Heart right ventricle (tissue), 16 donors: Measurements from ENCODE around the gene RMI2. TPM values are rescaled to one million over a fixed set of nuclear protein-coding genes. Genes with fewer than 3 reads are reported as not detected.

ENCODE experiments used
- ATAC-seq, 8 donors: fragments of 200-7000 bp; cut with Tn5 transposase; one replicate each; pipeline ENCODE4 v1.9.1; 2020; ENCODE audit warnings: mild to moderate bottlenecking in 8 of 8, moderate library complexity in 8 of 8, moderate number of reproducible peaks in 1 of 8
- DNase-seq, 2 donors: peaks; one replicate each; pipeline ENCODE4 v3.0.0-alpha.2; 2020
- H3K27ac ChIP-seq, 10 donors: fragments of 200-600 bp; sonication (generic) in 2 of 10; one replicate each; pipeline versions ENCODE4 v1.5.0 to v1.8.0; 2020 to 2022; ENCODE audit warnings: mild to moderate bottlenecking in 3 of 10
- H3K27me3 ChIP-seq, 7 donors: fragments of 200-600 bp; one replicate each; pipeline ENCODE4 v1.8.0; 2021 to 2022; ENCODE audit warnings: mild to moderate bottlenecking in 2 of 7
- H3K36me3 ChIP-seq, 9 donors: fragments of 200-600 bp; sonication (generic) in 1 of 9; one replicate each; pipeline versions ENCODE4 v1.5.0 to v1.8.0; 2020 to 2022; ENCODE audit warnings: mild to moderate bottlenecking in 2 of 9
- H3K4me1 ChIP-seq, 9 donors: fragments of 200-600 bp; sonication (generic) in 1 of 9; one replicate each; pipeline versions ENCODE4 v1.5.0 to v1.8.0; 2020 to 2022; ENCODE audit warnings: mild to moderate bottlenecking in 4 of 9
- H3K4me3 ChIP-seq, 10 donors: fragments of 200-600 bp; sonication (generic) in 2 of 10; one replicate each; pipeline versions ENCODE4 v1.5.0 to v1.8.0; 2020 to 2022; ENCODE audit warnings: mild to moderate bottlenecking in 7 of 10, moderate library complexity in 2 of 10
- H3K9me3 ChIP-seq, 11 donors: fragments of 200-600 bp in 10 of 11; sonication (generic) in 2 of 11; one replicate each; pipeline versions ENCODE4 v1.5.0 to v1.8.0; 2013 to 2022; ENCODE audit warnings: mild to moderate bottlenecking in 2 of 11, control low read depth in 1 of 11, moderate library complexity in 1 of 11
- WGBS, 2 donors: extraction: QIAGEN DNeasy Blood & Tissue Kit; methylation state at CpG; one replicate each; pipeline ENCODE4 v1.1.7; 2013; ENCODE audit warnings: inconsistent platforms in 1 of 2; 5-methylcytosine and 5-hydroxymethylcytosine counted together
- intact Hi-C, 10 donors: fragments of 100-400 bp; cut with DNase I; formaldehyde crosslinking; loops; one replicate each; pipeline versions ENCODE4 v1.11.1 to v1.14.2; 2022
- long read RNA-seq, 3 donors: library from polyadenylated mRNA; unstranded; transcript quantifications; one replicate each; pipeline ENCODE4 v2.0.0, GENCODE V29; 2020 to 2021
- polyA plus RNA-seq, 2 donors: library from polyadenylated mRNA; stranded (reverse); fragments of 200-250 nt; gene quantifications; one replicate each; pipeline ENCODE4 v1.2.3, GENCODE V29; 2013
- total RNA-seq, 10 donors: library from RNA; stranded (reverse); fragmentation: NEBNext Ultra II Directional in 3 of 10; extraction: Animal tissue kit (Norgen Biotek cat#: 25700) in 3 of 10; gene quantifications; one replicate each; pipeline versions ENCODE4 v1.2.1 to v1.2.4, GENCODE V29; 2021 to 2023
- TF ChIP-seq, protein P1 (sequence below), 9 donors: fragments of 200-600 bp; sonication (generic) in 2 of 9; IDR thresholded peaks; one replicate each; pipeline versions ENCODE4 v1.5.0 to v1.8.0; 2021 to 2022; ENCODE audit warnings: antibody characterized with exemption in 9 of 9, mild to moderate bottlenecking in 5 of 9, moderate library complexity in 1 of 9
- donor health status: Arrhythmogenic right ventricular cardiomyopathy.
- donor health status: ischemic (EF 13 %, LVEDD 7.1; RV severe dilation, severe dysfunction).
- donor health status: healthy with polysubstance abuse.
- donor health status: DM: no; HTN: yes; CAD: no.
- donor health status: DM: no; HTN: no; CAD: no.
- donor health status: ischemic (EF 25% LVEDD 6.9; RV normal size, moderate dysfunction).
- donor health status: ischemic (EF 25% LVEDD 5.7; RV mildly dilated, moderate dysfunction).
- donor health status: healthy.
- donor health status: DM: yes; HTN: yes; CAD: no.
- donor health status: Ischemic cardiomyopathy.
- donor health status: ischemic (EF 35%, LVEDD 5.7; RV mildly dilated, moderate dysfunction).
- donor health status: nonischemic (EF 11% LVEDD 7.7; RV severe dilation, severe dysfunction).
- donor health status: DM: yes; HTN: yes; CAD: no.
- donor health status: PGD.
- donor health status: ischemic (EF 29% LVEDD 5.4; RV normal size, mild dysfunction).
- donor health status: nonischemic (EF 23%, LVEDD 6.1; RV moderate dilation, normal function).

Gene RMI2
- total RNA-seq (1 to 10 TPM in 7 of 10 donors, under 1 TPM in 3; 0.22 to 3.8 (median 1.5) TPM), polyA plus RNA-seq (under 1 TPM; 0.22 to 0.78 TPM)
- long read RNA-seq, donor 1, partial matches to known transcripts: 0 of 2 reads
- long read RNA-seq, donor 1, other reads (novel, unspliced or antisense): 0 of 2 reads
- long read RNA-seq, donor 2: 0 reads
- long read RNA-seq, donor 3, partial matches to known transcripts: 0 of 1 reads
- long read RNA-seq, donor 3, other reads (novel, unspliced or antisense): 1 of 1 reads

- Histone ChIP-seq H3K9me3 (no peaks in the 10 kb centered on the region), H3K4me3 (peak within 1 kb of the TSS; percentile 32 to 67 (median 56)), H3K36me3 (no peaks in the 10 kb centered on the region), H3K4me1 (peaks cover 3 to 37% (median 23%) of the 10 kb centered on the region in 9 donors), H3K27ac (peak within 1 kb of the TSS in 2 of 10 donors; percentile 46 to 48), H3K27me3 (no peaks in the 10 kb centered on the region)
- DNase-seq (peak; percentile 96 to 97), ATAC-seq (peak; percentile 94 to 100 (median 99))
- intact Hi-C loops: no loop called here
- 0% methylated on average over 66 to 82 of the region's 82 CpGs for WGBS, 2 donors
- TF ChIP-seq, protein P1, sequence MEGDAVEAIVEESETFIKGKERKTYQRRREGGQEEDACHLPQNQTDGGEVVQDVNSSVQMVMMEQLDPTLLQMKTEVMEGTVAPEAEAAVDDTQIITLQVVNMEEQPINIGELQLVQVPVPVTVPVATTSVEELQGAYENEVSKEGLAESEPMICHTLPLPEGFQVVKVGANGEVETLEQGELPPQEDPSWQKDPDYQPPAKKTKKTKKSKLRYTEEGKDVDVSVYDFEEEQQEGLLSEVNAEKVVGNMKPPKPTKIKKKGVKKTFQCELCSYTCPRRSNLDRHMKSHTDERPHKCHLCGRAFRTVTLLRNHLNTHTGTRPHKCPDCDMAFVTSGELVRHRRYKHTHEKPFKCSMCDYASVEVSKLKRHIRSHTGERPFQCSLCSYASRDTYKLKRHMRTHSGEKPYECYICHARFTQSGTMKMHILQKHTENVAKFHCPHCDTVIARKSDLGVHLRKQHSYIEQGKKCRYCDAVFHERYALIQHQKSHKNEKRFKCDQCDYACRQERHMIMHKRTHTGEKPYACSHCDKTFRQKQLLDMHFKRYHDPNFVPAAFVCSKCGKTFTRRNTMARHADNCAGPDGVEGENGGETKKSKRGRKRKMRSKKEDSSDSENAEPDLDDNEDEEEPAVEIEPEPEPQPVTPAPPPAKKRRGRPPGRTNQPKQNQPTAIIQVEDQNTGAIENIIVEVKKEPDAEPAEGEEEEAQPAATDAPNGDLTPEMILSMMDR (IDR thresholded peaks at IDR 0.05): no peak
Observed at GRCh38 chr16:11345040-11345862, at the start of gene RMI2. RMI2 (plus strand) TSS chr16:11345459; CDS start chr16:11345472, 13 bp downstream.

- no peak overlapping the region for H3K27ac ChIP-seq
- no peaks in the 10 kb centered on the region for H3K9me3 ChIP-seq
- DNase-seq (no peak), ATAC-seq (no peak)
- peaks cover 0 to under 1% (median 0%) of the 10 kb centered on the region in 7 donors for H3K27me3 ChIP-seq
- intact Hi-C loops: no loop called here
- TF ChIP-seq, protein P1 (IDR thresholded peaks at IDR 0.05): no peak
- WGBS, 2 donors: 91 to 99% methylated on average over 4 of the region's 4 CpGs
- H3K4me3 ChIP-seq: no peak overlapping the region
- no peaks in the 10 kb centered on the region for H3K36me3 ChIP-seq
- H3K4me1 ChIP-seq: peaks cover 0 to 20% (median 12%) of the 10 kb centered on the region in 9 donors
Observed at GRCh38 chr16:11295672-11296071, 49.6 kb upstream of the RMI2 start.

GRCh38 chr16:11296351-11296705 is 48.9 kb upstream of the RMI2 start:
- H3K4me3 ChIP-seq: no peak overlapping the region
- TF ChIP-seq, protein P1 (IDR thresholded peaks at IDR 0.05): no peak
- H3K4me1 ChIP-seq: peaks cover 0 to 20% (median 12%) of the 10 kb centered on the region in 9 donors
- H3K27me3 ChIP-seq: no peaks in the 10 kb centered on the region
- no peak for ATAC-seq
- WGBS, 2 donors: 92% methylated on average over 3 of the region's 3 CpGs
- no peak overlapping the region for H3K27ac ChIP-seq
- H3K9me3 ChIP-seq: no peaks in the 10 kb centered on the region
- H3K36me3 ChIP-seq: no peaks in the 10 kb centered on the region
- no peak for DNase-seq
- intact Hi-C loops: no loop called here

DNA sequence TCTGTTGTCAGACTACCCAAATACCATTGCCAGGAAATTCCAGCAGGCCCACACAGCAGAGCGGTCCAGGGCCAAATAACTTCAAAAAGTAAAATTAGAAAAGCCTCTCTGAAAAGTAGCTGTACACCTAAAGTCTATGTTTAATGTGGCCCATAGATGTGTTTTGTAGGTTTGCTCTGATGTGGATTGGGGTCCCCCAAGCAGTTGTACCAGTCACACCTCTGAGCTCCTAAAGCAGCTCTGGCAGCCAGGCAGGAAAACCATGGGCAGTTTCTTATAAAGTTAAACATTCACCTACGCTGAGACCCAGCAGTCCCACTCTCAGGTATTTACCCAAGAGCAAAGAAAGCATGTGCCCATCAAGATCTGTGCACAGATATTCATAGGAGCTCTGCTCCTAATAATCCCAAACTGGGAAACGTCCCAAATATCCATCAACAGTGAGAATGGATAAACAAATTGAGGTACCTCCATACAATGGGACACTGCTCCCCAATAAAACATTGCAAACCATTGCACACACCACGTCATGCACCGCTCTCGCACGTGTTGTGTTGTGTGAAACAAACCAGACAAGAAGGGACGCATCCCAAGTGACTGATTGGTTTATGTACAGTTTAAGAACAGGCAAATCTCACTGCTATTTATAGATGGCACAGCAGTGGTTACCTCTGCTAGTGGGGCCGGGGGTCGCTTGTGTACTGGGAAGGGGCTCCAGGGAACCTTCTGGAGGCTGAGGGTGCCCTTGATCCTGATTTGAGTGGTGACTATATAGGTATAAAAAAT is 48.4 kb upstream of the RMI2 start:
- Histone ChIP-seq H3K9me3 (no peaks in the 10 kb centered on the region), H3K4me3 (peak overlapping the region in 6 of 10 donors; percentile 2 to 31 (median 18)), H3K4me1 (peaks cover 0 to 20% (median 12%) of the 10 kb centered on the region in 9 donors), H3K36me3 (no peaks in the 10 kb centered on the region), H3K27ac (peak overlapping the region; percentile 3 to 80 (median 44)), H3K27me3 (no peaks in the 10 kb centered on the region)
- 39 to 45% methylated on average over 10 of the region's 10 CpGs for WGBS, 2 donors
- TF ChIP-seq, protein P1 (IDR thresholded peaks at IDR 0.05): no peak
- intact Hi-C loops: no loop called here
- ATAC-seq (peak; percentile 22 to 83 (median 70)), DNase-seq (no peak)
